Brain microvascular endothelial cell (primary cell): ENCODE measurements around the gene TNIK.
A peak's percentile ranks its signal among the peaks of the same experiment; 100 is the strongest.

ENCODE experiments used
- DNase-seq: peaks from one replicate; pipeline ENCODE4 v3.0.0-alpha.2; 2020
- H3K27ac ChIP-seq: fragments of 250-450 bp; sonication (Bioruptor Pico); 2 replicates; pipeline ENCODE4 v1.5.1; 2020; ENCODE audit warnings: mild to moderate bottlenecking, moderate library complexity
- H3K27me3 ChIP-seq: fragments of 250-450 bp; sonication (Bioruptor Pico); replicated peaks from 2 replicates; pipeline ENCODE4 v1.5.1; 2020; ENCODE audit warnings: mild to moderate bottlenecking
- H3K36me3 ChIP-seq: fragments of 250-450 bp; sonication (Bioruptor Pico); replicated peaks from 2 replicates; pipeline ENCODE4 v1.5.1; 2020; ENCODE audit warnings: mild to moderate bottlenecking
- H3K4me3 ChIP-seq: 2 replicates; pipeline ENCODE4 v1.5.1; 2011; ENCODE audit warnings: low read depth, mild to moderate bottlenecking, control low read depth, low read length, moderate library complexity
- in situ Hi-C: cut with HindIII; loops from 2 replicates; pipeline ENCODE4 v1.10.0; 2017; ENCODE audit warnings: low sequenced_read_pairs, low pct_ligation_motif_present
- TF ChIP-seq, protein P1 (sequence below): IDR thresholded peaks from 2 replicates; pipeline ENCODE4 v1.5.1; 2011; ENCODE audit warnings: low read depth, mild to moderate bottlenecking, moderate library complexity, low read length, control low read depth, inconsistent platforms; ENCODE audit errors: missing control alignments

The TNIK gene

DNA sequence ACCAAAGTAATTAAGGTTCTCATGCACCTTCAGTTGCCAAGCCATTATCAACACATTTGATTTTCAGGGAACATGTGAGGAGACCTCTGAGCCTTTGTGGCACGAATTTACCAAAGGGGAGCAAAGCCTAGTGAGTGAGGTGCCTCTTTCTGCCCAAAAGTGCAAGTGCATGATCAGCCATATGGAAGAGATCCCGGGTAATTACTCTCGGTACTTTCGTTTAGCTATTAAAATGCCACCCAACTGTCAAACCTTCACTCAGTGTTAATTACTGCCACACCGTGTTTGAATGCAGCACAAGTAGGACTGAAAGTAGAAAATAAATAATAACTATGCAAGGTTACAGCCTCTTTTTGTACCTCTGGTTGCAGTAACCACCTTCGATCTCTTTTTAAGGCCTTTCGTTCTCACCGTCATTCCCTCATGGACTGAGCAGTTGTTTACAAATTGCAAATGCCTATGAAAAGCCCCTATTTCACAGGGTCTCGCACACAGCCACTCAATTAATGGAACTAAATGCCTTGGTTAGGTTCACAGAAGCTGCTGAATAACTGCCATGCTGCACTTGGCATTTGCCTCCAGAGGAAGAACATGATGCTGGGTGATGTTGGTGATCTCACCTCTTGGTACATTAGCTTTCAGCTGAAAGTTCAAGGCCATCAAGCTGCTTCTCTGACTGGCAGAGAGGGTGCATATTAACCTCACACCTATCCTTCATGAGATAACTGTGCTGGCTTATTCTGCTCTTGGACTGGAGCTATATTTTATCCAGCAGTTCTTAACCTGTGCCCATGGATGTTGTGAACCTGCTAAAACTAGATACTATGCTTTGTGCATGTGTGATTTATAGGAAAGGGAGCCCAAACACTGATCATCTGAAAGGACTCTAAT lies 69.9 kb downstream of the TNIK start:
- Histone ChIP-seq H3K27me3 (no peaks in the 10 kb centered on the region), H3K36me3 (no peaks in the 10 kb centered on the region), H3K4me3 (no peak overlapping the region), H3K27ac (no peak overlapping the region)
- TF ChIP-seq, protein P1, sequence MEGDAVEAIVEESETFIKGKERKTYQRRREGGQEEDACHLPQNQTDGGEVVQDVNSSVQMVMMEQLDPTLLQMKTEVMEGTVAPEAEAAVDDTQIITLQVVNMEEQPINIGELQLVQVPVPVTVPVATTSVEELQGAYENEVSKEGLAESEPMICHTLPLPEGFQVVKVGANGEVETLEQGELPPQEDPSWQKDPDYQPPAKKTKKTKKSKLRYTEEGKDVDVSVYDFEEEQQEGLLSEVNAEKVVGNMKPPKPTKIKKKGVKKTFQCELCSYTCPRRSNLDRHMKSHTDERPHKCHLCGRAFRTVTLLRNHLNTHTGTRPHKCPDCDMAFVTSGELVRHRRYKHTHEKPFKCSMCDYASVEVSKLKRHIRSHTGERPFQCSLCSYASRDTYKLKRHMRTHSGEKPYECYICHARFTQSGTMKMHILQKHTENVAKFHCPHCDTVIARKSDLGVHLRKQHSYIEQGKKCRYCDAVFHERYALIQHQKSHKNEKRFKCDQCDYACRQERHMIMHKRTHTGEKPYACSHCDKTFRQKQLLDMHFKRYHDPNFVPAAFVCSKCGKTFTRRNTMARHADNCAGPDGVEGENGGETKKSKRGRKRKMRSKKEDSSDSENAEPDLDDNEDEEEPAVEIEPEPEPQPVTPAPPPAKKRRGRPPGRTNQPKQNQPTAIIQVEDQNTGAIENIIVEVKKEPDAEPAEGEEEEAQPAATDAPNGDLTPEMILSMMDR, result no peak
- in situ Hi-C loops, result no loop called here
- DNase-seq, result no peak

DNA sequence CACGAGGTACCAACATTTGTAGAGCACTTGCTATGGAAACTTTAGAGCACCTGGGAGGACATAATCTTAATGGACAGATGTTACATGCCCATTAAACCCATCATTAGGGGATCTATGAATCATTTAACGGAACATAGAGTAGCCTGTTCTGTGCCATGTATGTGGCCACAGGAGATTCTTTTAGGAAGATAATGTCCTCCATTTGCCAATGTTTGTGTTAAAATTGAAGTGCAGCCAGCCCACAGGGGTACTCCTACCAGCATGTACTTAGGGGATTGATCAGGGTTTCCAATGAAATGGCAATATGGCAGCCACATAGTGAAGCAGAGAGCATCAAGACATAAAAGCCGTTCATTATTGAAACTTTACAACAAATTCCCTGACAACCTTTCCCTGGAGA lies 70.7 kb downstream of the TNIK start:
- Histone ChIP-seq H3K27me3 (no peaks in the 10 kb centered on the region), H3K27ac (no peak overlapping the region), H3K36me3 (no peaks in the 10 kb centered on the region), H3K4me3 (no peak overlapping the region)
- no peak for DNase-seq
- in situ Hi-C loops, result no loop called here
- TF ChIP-seq, protein P1, result no peak

DNA sequence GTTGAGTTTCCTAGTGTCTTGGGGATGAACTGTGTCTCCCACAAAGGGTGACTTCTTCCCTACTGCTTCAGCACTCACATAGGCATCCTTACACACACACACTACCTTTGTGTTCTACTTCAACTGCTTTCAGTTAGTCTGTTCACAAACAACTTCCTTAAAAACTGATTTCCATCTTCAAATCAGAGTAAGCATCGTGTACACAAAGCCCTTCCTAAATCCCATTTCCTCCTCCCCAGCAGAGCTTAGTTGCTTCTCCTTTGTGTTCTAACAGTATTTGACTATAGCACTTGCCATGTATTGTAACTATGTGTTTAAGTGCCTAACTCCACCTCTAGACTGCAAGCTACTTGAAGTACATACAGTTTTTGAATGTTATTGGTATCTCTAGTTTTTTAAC lies 71.7 kb downstream of the TNIK start:
- no peaks in the 10 kb centered on the region for H3K27me3 ChIP-seq
- in situ Hi-C loops, result no loop called here
- DNase-seq, result no peak
- no peak overlapping the region for H3K4me3 ChIP-seq
- TF ChIP-seq, protein P1, result no peak
- no peaks in the 10 kb centered on the region for H3K36me3 ChIP-seq
- H3K27ac ChIP-seq, result no peak overlapping the region

DNA sequence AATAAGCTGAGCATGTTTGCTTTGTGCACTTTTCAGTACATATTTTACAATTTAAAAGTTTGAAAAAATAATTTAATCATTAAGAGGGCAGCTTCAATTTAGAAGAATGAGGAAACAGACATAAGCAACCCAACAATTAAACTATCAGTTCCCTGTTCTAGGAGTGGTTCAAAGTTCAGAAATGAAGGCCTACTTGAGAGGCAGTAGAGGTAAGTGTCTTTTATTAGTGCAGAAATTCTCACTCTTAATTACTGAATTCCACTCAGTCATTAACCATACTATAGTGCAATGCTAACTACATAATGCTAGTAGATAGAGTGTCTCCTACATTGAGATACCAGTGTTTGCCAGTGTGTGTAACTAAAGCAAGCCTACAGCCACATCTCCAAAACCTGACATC lies 73.1 kb downstream of the TNIK start:
- Histone ChIP-seq H3K27ac (no peak overlapping the region), H3K4me3 (no peak overlapping the region), H3K36me3 (no peaks in the 10 kb centered on the region), H3K27me3 (no peaks in the 10 kb centered on the region)
- DNase-seq, result no peak
- in situ Hi-C loops, result no loop called here
- TF ChIP-seq, protein P1, result no peak

DNA sequence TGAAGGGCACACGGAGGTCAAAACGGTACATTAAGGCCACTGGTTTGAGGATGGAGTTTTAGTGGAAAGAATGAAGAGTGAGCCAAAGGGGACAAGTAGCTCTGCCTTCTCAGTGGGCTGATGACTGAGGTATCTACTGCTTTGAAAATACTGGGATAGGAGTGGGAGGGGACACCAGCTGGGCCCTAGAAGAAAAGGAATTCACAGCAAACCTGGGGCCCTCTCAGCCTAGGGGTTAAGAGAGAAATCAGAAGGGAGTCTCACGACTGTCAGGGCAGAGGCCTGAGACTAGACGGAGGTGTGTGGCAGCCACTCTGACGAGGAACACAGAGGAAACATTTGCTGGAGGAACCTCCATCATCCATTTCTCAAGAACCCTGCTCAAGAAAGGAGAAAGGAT lies 75.1 kb downstream of the TNIK start:
- no peak overlapping the region for H3K4me3 ChIP-seq
- no peaks in the 10 kb centered on the region for H3K36me3 ChIP-seq
- no peaks in the 10 kb centered on the region for H3K27me3 ChIP-seq
- peak overlapping the region; percentile 36 for H3K27ac ChIP-seq
- TF ChIP-seq, protein P1, result no peak
- no peak for DNase-seq
- in situ Hi-C loops, result no loop called here
